GM18870 (cell line): Measurements from ENCODE around the gene WFS1.

Source experiments
- ATAC-seq: cut with Tn5 transposase; IDR thresholded peaks from one replicate; pipeline ENCODE4 v1.9.1; 2021; ENCODE audit warnings: moderate library complexity; ENCODE audit not compliant: unreplicated experiment

WFS1 gene

DNA sequence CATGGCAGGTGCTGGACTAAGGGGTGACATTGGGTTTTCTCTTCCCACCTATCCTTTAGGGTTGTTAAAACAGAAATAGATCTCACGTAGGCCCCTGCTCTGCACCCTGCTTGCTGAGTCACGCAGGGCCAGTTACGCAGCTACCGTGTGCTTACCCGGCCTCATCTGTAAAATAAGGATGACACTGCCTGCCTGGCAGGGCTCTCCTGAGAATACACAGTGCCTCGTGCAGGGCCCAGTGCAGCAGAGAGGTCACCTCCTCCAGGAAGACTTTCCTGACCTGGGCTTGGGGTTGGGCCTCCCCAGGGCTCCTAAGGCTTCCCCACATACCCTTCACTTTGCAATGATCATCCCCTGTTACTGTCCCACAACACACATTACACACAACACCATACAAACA lies 35.7 kb upstream of the WFS1 start:
- ATAC-seq: no peak

DNA sequence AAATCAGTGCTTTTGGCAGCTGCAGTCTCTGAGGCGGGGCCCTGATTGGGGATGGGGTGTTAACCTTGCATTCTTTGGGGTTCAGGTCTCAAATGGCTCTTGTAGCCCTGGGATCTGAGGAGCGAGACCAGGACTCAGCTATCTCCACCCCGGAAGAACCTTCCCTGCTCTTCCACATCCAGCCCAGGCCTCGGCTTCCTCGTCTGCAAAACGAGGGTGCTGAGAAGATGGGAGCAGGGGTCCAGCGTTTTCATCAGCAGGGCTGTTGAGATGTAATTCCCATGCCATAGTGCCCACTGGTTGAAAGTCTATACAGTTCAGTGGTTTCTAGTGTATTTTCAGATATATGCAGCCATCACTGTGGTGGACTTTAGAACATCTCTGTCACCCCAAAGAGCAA lies 34.6 kb upstream of the WFS1 start:
- no peak for ATAC-seq

- no peak for ATAC-seq
These were observed 33.6 kb upstream of the WFS1 start for GRCh38 chr4:6235901-6236640.

DNA sequence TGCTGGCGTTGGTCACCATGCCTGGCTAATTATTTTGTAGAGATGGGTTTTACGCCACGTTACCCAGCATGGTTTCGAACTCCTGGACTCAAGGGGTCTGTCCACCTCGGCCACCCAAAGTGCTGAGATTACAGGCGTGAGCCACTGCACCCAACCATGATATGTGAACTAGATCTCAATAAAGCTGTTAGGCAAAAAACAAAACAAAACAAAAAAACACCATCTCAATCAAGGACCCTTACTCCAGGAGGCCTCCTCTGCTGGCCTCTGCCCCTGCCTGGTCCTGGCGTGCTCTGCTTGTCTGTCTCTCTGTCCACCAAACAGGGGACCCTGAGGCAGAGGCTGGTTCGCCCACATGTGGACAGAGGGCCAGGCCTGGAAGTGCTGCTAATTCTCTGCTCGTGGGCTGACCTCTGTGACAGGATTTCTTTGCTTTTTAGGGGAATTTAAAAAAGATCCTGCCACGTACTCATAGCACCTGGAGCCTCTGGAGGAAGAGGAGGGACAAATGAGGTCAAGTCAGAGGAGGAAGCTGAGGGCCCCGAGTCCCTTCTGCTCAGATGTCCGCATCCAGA lies 32.7 kb upstream of the WFS1 start:
- ATAC-seq: no peak

DNA sequence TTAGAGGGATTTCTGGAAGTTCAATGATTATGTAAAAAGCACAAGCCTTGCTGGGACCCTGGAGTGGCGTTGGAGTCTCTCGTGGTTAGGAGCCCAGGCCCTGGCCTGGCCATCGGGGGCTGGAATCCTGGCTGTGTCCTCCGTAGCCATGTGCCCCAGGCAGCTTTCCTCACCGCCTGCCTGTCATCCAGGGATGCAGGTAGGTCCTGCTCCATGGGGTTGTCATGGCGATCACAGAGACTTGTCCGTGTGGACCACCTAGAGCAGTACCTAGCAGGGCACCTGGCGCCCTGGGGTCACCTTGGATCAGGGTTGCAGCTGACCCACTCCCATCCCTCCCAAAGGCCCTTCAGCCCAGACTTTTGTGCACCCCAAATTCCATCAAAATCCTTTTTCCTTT lies 30.2 kb upstream of the WFS1 start:
- no peak for ATAC-seq

GRCh38 chr4:6239968-6240367 lies 29.7 kb upstream of the WFS1 start:
- ATAC-seq: no peak

GRCh38 chr4:6241062-6241845 lies 28.4 kb upstream of the WFS1 start:
- ATAC-seq: no peak

GRCh38 chr4:6242271-6243029 lies 27.2 kb upstream of the WFS1 start:
- no peak for ATAC-seq

DNA sequence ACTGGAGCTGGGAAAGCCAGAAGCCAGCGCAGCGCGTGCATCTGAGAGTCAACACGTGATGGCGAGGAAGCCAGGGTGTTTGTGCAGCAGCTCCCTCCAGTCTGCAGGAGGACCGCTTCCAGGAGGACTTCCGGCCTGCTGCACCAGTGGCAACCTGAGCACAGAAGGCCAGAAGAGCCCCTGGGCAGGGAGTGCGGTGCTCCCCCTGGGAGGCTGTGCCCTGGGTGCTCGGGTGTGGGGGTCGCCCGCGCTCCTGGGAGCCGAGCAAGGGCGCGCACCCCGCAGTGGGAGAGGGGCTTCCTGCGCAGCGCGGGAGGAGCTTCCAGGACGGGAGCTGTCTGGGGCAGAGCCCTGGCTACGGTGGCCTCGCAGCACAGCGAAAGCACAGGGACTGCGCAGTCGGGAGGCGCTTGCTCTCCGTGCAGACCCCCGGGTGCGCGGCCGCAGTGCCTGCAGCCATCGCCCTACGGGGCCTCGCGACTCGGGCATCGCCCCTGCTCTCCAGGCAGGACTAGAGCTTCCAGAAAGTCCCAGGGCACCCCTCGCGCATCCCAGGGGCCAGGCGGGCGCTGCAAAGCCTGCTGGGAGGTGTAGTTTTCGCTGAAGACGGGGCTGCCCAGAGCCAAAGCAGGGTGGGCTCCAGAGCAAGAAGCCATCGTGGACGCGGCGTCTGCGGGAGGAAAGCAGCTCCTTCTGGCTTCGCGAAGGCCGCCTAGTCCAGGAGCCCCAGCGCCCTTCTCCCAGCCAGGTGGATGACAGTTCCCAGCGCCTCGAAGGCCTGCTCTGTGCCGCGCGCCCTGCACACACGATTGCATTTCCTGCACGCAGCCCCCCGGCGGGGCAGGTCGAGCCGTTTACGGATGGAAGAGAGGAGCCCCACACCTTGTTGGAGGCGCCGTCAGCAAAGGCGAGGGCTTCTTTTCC lies 24.1 kb upstream of the WFS1 start:
- ATAC-seq: no peak

- no peak for ATAC-seq
These were observed 23.4 kb upstream of the WFS1 start for GRCh38 chr4:6246170-6246634.

- ATAC-seq: no peak
These were observed 21.3 kb upstream of the WFS1 start for GRCh38 chr4:6248394-6248793.

DNA sequence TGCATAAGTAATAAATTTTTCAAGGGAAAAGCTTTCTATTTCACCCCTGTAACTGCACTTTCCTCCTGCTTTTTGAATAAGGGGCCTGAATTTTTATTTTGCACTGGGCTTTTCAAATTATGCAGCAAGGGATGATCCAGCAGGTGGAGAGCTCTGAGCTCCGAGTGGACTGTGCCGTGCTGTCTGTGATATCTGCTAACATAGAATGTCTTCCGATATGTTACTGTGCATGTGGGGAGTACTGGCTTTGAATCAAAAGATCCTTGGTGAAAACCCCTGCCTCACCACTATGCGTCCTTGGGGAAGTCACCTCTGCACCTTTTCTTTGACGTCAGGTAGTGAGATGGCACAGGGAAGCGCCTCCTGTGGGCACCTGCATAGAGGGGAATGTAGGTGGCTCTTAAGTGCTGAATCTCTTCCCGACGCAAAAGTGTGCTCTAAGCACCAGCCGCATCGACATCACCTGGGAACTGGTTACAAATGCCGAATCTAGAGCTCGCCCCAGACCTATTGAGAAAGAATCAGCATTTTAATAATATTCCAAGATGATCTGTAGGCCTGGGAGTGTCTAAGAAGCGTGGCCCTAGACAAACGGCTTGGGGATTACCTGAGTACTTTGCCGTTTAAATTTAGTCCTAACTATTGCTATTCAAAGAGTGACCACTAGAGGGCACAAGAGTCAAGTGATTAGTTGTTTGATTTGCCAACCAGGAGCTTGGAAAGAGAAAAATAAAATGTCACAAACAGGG lies 19.2 kb upstream of the WFS1 start:
- no peak for ATAC-seq

- no peak for ATAC-seq
These were observed 18.7 kb upstream of the WFS1 start for GRCh38 chr4:6250984-6251295.

DNA sequence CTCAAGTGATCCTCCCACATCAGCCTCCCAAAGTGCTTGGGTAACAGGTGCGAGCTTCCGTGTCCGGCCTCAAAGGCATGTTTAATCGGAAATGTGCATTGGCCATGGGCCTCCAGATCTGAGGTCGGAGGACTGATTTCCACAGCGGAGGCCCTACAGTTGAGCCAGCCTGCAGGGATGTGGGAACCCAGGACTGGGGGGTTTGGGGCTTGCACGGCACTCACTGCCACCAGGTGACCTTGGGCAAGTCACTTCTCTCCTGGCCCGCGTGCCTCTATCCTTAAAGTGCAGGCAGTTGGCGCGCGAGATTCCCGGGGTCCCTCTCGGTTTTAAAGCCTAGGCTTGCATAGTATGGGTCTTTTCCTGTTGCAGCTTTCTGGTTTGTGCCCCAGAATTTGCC lies 18.3 kb upstream of the WFS1 start:
- ATAC-seq: no peak

- ATAC-seq: no peak
These were observed 17.6 kb upstream of the WFS1 start for GRCh38 chr4:6252051-6252450.

DNA sequence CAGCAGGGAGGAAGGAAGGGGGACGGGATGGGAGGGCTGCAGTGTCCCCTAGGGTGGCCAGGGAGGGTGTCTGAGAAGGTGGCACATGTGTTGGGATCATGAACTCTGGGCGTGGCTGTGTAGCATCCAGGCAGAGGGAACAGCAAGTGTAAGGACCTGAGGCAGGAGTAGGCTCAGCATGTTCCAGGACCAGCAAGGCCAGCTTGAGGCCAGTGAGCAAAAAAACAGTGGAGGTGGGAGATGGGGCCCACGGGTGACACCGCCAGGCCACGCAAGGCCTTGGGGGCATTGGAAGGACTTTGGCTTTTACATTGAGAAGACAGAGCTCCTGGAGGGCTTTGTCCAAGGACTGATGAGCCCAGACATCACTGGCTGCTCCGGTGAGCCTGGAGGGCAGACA lies 16.5 kb upstream of the WFS1 start:
- ATAC-seq: no peak

DNA sequence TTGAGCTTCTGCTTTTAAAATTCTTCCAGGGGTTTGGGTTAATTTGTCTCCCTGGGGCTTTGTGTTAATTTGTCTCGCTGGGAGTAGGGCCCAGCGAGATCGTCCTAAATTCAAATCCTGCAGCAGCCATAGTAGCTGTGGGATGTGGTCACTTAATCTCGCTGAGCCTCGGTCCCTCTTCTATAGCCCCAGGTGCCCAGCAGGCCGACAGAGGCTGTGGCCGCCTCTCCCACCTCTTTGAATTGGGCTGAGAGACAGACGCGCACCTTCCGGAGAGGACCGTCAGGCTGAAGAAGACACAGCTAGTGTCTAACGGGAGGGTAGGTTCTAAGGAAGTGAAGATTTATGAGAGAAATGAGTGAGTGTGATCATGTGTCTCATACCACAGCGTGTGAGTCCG lies 15.7 kb upstream of the WFS1 start:
- ATAC-seq: no peak

DNA sequence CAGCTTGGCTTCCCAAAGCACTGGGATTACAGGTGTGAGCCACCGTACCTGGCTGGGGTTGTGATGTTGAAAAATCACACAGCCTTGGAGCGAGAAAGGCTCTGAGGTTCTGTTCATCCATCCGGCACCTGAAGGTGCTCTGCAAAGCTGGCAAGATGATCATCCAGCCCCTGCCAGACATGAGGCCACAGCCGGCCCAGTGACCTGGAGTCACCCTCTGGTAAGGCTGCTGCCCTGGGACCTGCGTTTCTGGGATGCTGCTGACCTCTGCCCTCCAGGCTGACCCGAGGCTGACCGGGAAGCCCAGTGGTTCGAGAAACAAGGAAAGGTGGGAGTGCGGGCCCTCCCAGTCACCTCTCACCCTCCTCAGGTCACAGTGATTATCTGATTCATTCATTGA lies 13.5 kb upstream of the WFS1 start:
- ATAC-seq: no peak

GRCh38 chr4:6257247-6258025 lies 12.2 kb upstream of the WFS1 start:
- no peak for ATAC-seq
